ENCODE results near the gene TMEM239.
"Not testable (repeated sequence)": the region's sequence is repeated elsewhere in the genome, so short reads cannot be mapped to it uniquely, and the experiment has no call there.

TMEM239 gene

GRCh38 chr20:2820896-2821869 lies 5.0 kb downstream of the TMEM239 start:
- no peak for DNase-seq

GRCh38 chr20:2822073-2822472 lies 5.9 kb downstream of the TMEM239 start:
- DNase-seq: peak; percentile 54

GRCh38 chr20:2825761-2826160 lies 9.6 kb downstream of the TMEM239 start:
- DNase-seq: no peak

GRCh38 chr20:2826655-2827054 lies 10.5 kb downstream of the TMEM239 start:
- DNase-seq: no peak

- DNase-seq: no peak
Observed at GRCh38 chr20:2829376-2829775, 13.2 kb downstream of the TMEM239 start.

GRCh38 chr20:2831206-2831605 lies 15.0 kb downstream of the TMEM239 start:
- DNase-seq: not testable (repeated sequence)

- DNase-seq: no peak
Observed at GRCh38 chr20:2833761-2834160, 17.6 kb downstream of the TMEM239 start.

GRCh38 chr20:2834401-2835110 lies 18.4 kb downstream of the TMEM239 start:
- no peak for DNase-seq

GRCh38 chr20:2835331-2835796 lies 19.2 kb downstream of the TMEM239 start:
- DNase-seq: no peak

- DNase-seq: no peak
Observed at GRCh38 chr20:2836035-2836434, 19.9 kb downstream of the TMEM239 start.

- DNase-seq: no peak
Observed at GRCh38 chr20:2837221-2837960, 21.2 kb downstream of the TMEM239 start.

- no peak for DNase-seq
Observed at GRCh38 chr20:2838170-2838797, 22.1 kb downstream of the TMEM239 start.

GRCh38 chr20:2838847-2839671 lies 22.9 kb downstream of the TMEM239 start:
- no peak for DNase-seq

GRCh38 chr20:2839732-2840137 lies 23.6 kb downstream of the TMEM239 start:
- DNase-seq: no peak

GRCh38 chr20:2840138-2840966 lies 24.2 kb downstream of the TMEM239 start, which contains the start of the genes PCED1A and VPS16:
Gene PCED1A (minus strand): TSS chr20:2840655. CDS start chr20:2839912, 743 bp downstream.
Gene VPS16 (plus strand): TSS chr20:2840745. CDS start chr20:2840775, 30 bp downstream.
- peak; percentile 92 for DNase-seq

- DNase-seq: peak; percentile 50
Observed at GRCh38 chr20:2840967-2841531, 24.9 kb downstream of the TMEM239 start.

GRCh38 chr20:2845607-2846006 lies 29.4 kb downstream of the TMEM239 start:
- peak; percentile 29 for DNase-seq

GRCh38 chr20:2846698-2847097 lies 30.5 kb downstream of the TMEM239 start:
- DNase-seq: no peak

GRCh38 chr20:2847802-2848201 lies 31.6 kb downstream of the TMEM239 start:
- no peak for DNase-seq

- DNase-seq: no peak
Observed at GRCh38 chr20:2849529-2849928, 33.4 kb downstream of the TMEM239 start.

Data from activated CD4-positive, alpha-beta T cell treated with anti-CD3 and anti-CD28 coated beads, Interleukin-2, Interleukin-6, amounts not matched to agents 100 ng/mL and 50 ng/mL, durations not matched to agents 16 hours and 8 hours (primary cell).